Neural cell (in vitro differentiated cells): ENCODE measurements around the gene PEX13. TPM values are rescaled to one million over a fixed set of nuclear protein-coding genes. Genes with fewer than 3 reads are reported as not detected.

Experiments used
- H2AFZ ChIP-seq: fragments of 200-600, 300-800 bp; sonication (generic), shearing (Covaris generic); 2 replicates; pipeline ENCODE4 v1.6.0; 2014; ENCODE audit warnings: low read depth, mild to moderate bottlenecking, antibody characterized with exemption, low read length, moderate library complexity
- H3F3A ChIP-seq: fragments of 200-600 bp; shearing (Covaris generic); 2 replicates; pipeline ENCODE4 v1.6.1; 2016; ENCODE audit warnings: mild to moderate bottlenecking, moderate library complexity, mixed read lengths, antibody characterized with exemption, low read length; ENCODE audit not compliant: insufficient read depth, poor library complexity, severe bottlenecking
- H3K27ac ChIP-seq: fragments of 200-600, 300-800 bp; sonication (generic), shearing (Covaris generic); 2 replicates; pipeline ENCODE4 v1.5.1; 2014; ENCODE audit warnings: mild to moderate bottlenecking, low read length, moderate library complexity
- H3K27me3 ChIP-seq: fragments of 300-800, 200-600 bp; sonication (generic), shearing (Covaris generic); 2 replicates; pipeline ENCODE4 v1.6.0; 2014; ENCODE audit warnings: mild to moderate bottlenecking, low read depth, low read length, moderate library complexity; ENCODE audit not compliant: insufficient read depth
- H3K36me3 ChIP-seq: fragments of 300-800, 200-600 bp; sonication (generic), shearing (Covaris generic); 2 replicates; pipeline ENCODE4 v1.5.1; 2014; ENCODE audit warnings: mild to moderate bottlenecking, antibody characterized with exemption, low read length, moderate library complexity; ENCODE audit not compliant: insufficient read depth
- H3K4me2 ChIP-seq: fragments of 300-800, 200-600 bp; sonication (generic), shearing (Covaris generic); 2 replicates; pipeline ENCODE4 v1.6.0; 2014; ENCODE audit warnings: mild to moderate bottlenecking, low read length
- H3K4me3 ChIP-seq: fragments of 300-800, 200-600 bp; sonication (generic), shearing (Covaris generic); 2 replicates; pipeline ENCODE4 v1.5.1; 2014; ENCODE audit warnings: mild to moderate bottlenecking, low read length, moderate library complexity
- H3K79me2 ChIP-seq: fragments of 200-600 bp; shearing (Covaris generic); replicated peaks from 2 replicates; pipeline ENCODE4 v1.6.0; 2014; ENCODE audit warnings: mild to moderate bottlenecking, low read length, moderate library complexity; ENCODE audit not compliant: insufficient read depth
- H3K9ac ChIP-seq: fragments of 300-800, 200-600 bp; sonication (generic), shearing (Covaris generic); 2 replicates; pipeline ENCODE4 v1.6.1; 2016; ENCODE audit warnings: mild to moderate bottlenecking, low read length, mixed read lengths
- H3K9me2 ChIP-seq: fragments of 200-600 bp; shearing (Covaris generic); 2 replicates; pipeline ENCODE4 v1.6.1; 2016; ENCODE audit warnings: mild to moderate bottlenecking, low read length, mixed read lengths; ENCODE audit not compliant: insufficient read depth
- H3K9me3 ChIP-seq: fragments of 200-600, 300-800 bp; sonication (generic), shearing (Covaris generic); 2 replicates; pipeline ENCODE4 v1.6.1; 2016; ENCODE audit warnings: mild to moderate bottlenecking, mixed run types, low read length, moderate library complexity, mixed read lengths
- H4K20me1 ChIP-seq: fragments of 200-600 bp; shearing (Covaris generic); 2 replicates; pipeline ENCODE4 v1.6.1; 2016; ENCODE audit warnings: mild to moderate bottlenecking, mixed run types; ENCODE audit not compliant: insufficient read depth
- CTCF ChIP-seq: fragments of 450-650 bp; IDR thresholded peaks from 2 replicates; pipeline ENCODE4 v1.5.1; 2014; ENCODE audit warnings: antibody characterized with exemption, mild to moderate bottlenecking, moderate library complexity; ENCODE audit not compliant: poor library complexity, severe bottlenecking
- EP300 ChIP-seq: fragments of 450-650 bp; conservative IDR thresholded peaks from 2 replicates; pipeline ENCODE4 v1.6.1; 2014; ENCODE audit warnings: antibody characterized with exemption, mild to moderate bottlenecking, moderate library complexity; ENCODE audit not compliant: poor library complexity, severe bottlenecking
- EZH2 ChIP-seq: fragments of 200-600, 300-800 bp; shearing (Covaris generic), sonication (generic); IDR thresholded peaks from 2 replicates; pipeline ENCODE4 v1.6.1; 2014; ENCODE audit warnings: antibody characterized with exemption, low read length, borderline replicate concordance, mild to moderate bottlenecking; ENCODE audit not compliant: insufficient read depth, poor library complexity, severe bottlenecking
- MXI1 ChIP-seq: fragments of 450-650 bp; conservative IDR thresholded peaks from 2 replicates; pipeline ENCODE4 v1.6.1; 2014; ENCODE audit warnings: antibody characterized with exemption, mild to moderate bottlenecking; ENCODE audit not compliant: poor library complexity, severe bottlenecking
- POLR2AphosphoS5 ChIP-seq: IDR thresholded peaks from 2 replicates; pipeline ENCODE4 v1.6.1; 2012
- RAD21 ChIP-seq: fragments of 450-650 bp; conservative IDR thresholded peaks from 2 replicates; pipeline ENCODE4 v1.6.1; 2014; ENCODE audit warnings: antibody characterized with exemption, mild to moderate bottlenecking, moderate library complexity
- SMC3 ChIP-seq: fragments of 450-650 bp; conservative IDR thresholded peaks from 2 replicates; pipeline ENCODE4 v1.6.1; 2014; ENCODE audit warnings: antibody characterized with exemption, mild to moderate bottlenecking, moderate library complexity; ENCODE audit not compliant: poor library complexity
- TAF1 ChIP-seq: IDR thresholded peaks from 2 replicates; pipeline ENCODE4 v1.6.1; 2012; ENCODE audit warnings: low read depth
- polyA plus RNA-seq: library from polyadenylated mRNA; depleted of rRNA; stranded (reverse); fragments of >200 nt; gene quantifications from 2 replicates; pipeline ENCODE4 v1.2.3, GENCODE V29; 2014
- TF ChIP-seq, protein P1 (sequence below): IDR thresholded peaks from 2 replicates; pipeline ENCODE4 v1.6.1; 2012; ENCODE audit warnings: borderline replicate concordance

PEX13 gene
- polyA plus RNA-seq, 1 donor from 2014 or later: 95.6 TPM

DNA sequence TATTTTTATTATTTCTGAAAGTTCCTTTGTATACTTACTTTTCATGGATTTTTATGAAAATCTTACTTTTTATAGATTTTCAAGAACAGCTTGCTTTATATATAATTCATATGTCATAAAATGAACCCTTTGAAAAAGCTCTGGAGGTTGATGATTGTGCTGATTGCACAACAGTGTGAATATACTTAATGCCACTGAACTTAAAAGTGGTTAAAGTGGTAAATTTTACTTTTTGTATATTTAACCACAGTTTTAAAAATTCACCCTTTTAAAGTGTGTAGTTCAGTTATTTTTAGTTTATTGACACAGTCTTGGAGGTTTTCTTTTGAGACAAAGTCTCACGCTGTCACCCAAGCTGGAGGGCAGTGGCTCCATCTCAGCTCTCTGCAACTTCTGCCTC lies 56.6 kb downstream of the PEX13 start:
- H3K27ac ChIP-seq: no peak overlapping the region
- no peak overlapping the region for H2AFZ ChIP-seq
- no peaks in the 10 kb centered on the region for H3K9me2 ChIP-seq
- H3K27me3 ChIP-seq: no peaks in the 10 kb centered on the region
- no peak overlapping the region for H3K9ac ChIP-seq
- no peak overlapping the region for H3K4me2 ChIP-seq
- no peak overlapping the region for H3K4me3 ChIP-seq
- no peaks in the 10 kb centered on the region for H4K20me1 ChIP-seq
- H3K9me3 ChIP-seq: no peaks in the 10 kb centered on the region
- TF ChIP-seq SMC3 (no peak), POLR2AphosphoS5 (no peak), CTCF (no peak), EZH2 (no peak), MXI1 (no peak), RAD21 (no peak), EP300 (no peak)
- TF ChIP-seq, protein P1, sequence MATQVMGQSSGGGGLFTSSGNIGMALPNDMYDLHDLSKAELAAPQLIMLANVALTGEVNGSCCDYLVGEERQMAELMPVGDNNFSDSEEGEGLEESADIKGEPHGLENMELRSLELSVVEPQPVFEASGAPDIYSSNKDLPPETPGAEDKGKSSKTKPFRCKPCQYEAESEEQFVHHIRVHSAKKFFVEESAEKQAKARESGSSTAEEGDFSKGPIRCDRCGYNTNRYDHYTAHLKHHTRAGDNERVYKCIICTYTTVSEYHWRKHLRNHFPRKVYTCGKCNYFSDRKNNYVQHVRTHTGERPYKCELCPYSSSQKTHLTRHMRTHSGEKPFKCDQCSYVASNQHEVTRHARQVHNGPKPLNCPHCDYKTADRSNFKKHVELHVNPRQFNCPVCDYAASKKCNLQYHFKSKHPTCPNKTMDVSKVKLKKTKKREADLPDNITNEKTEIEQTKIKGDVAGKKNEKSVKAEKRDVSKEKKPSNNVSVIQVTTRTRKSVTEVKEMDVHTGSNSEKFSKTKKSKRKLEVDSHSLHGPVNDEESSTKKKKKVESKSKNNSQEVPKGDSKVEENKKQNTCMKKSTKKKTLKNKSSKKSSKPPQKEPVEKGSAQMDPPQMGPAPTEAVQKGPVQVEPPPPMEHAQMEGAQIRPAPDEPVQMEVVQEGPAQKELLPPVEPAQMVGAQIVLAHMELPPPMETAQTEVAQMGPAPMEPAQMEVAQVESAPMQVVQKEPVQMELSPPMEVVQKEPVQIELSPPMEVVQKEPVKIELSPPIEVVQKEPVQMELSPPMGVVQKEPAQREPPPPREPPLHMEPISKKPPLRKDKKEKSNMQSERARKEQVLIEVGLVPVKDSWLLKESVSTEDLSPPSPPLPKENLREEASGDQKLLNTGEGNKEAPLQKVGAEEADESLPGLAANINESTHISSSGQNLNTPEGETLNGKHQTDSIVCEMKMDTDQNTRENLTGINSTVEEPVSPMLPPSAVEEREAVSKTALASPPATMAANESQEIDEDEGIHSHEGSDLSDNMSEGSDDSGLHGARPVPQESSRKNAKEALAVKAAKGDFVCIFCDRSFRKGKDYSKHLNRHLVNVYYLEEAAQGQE: no peak
- H3F3A ChIP-seq: no peaks in the 10 kb centered on the region
- peaks cover 4% of the 10 kb centered on the region for H3K36me3 ChIP-seq
- H3K79me2 ChIP-seq: peaks cover 12% of the 10 kb centered on the region

DNA sequence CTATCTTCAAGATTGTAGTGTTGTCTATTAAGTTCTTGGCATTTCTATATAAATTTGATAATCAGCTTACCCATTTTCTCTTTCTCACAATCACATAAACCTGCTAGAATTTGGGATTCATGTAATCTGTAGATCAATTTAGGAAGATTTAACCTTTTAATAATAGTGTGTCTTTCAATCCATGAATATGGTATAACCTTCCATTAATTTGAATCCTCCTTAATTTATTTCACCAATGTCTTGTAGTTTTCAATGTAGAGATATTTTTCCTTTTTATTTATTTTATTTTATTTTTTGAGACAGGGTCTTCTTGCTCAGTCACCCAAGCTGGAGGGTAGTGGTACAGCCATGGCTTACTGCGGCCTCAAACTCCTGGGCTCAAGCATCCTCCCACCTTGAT lies 68.4 kb downstream of the PEX13 start:
- H3K4me2 ChIP-seq: no peak overlapping the region
- H3K36me3 ChIP-seq: no peaks in the 10 kb centered on the region
- no peaks in the 10 kb centered on the region for H4K20me1 ChIP-seq
- H3K79me2 ChIP-seq: no peaks in the 10 kb centered on the region
- no peak overlapping the region for H3K27ac ChIP-seq
- no peaks in the 10 kb centered on the region for H3K27me3 ChIP-seq
- TF ChIP-seq MXI1 (no peak), CTCF (no peak), RAD21 (no peak), SMC3 (no peak), POLR2AphosphoS5 (no peak), EP300 (no peak), EZH2 (no peak), TAF1 (no peak)
- TF ChIP-seq, protein P1: no peak
- H3K4me3 ChIP-seq: no peak overlapping the region
- H3K9ac ChIP-seq: no peak overlapping the region
- no peaks in the 10 kb centered on the region for H3K9me3 ChIP-seq
- H3K9me2 ChIP-seq: no peaks in the 10 kb centered on the region
- H3F3A ChIP-seq: no peaks in the 10 kb centered on the region
- no peak overlapping the region for H2AFZ ChIP-seq
